Progenitor cell of endocrine pancreas (in vitro differentiated cells): Measurements from ENCODE around the gene MSI2. TPM values are rescaled to one million over a fixed set of nuclear protein-coding genes. Genes with fewer than 3 reads are reported as not detected.

Source experiments
- DNase-seq: peaks from one replicate; pipeline ENCODE4 v3.0.0; 2021; ENCODE audit warnings: low spot score; ENCODE audit not compliant: unreplicated experiment
- H3K27ac Mint-ChIP-seq: 2 replicates; pipeline ENCODE4 v1.8.0; 2021; ENCODE audit warnings: mild to moderate bottlenecking, moderate library complexity, mixed read lengths
- H3K27me3 Mint-ChIP-seq: 2 replicates; pipeline ENCODE4 v1.8.0; 2021; ENCODE audit warnings: mixed read lengths
- H3K36me3 Mint-ChIP-seq: 2 replicates; pipeline ENCODE4 v1.8.0; 2022; ENCODE audit warnings: mixed read lengths; ENCODE audit not compliant: insufficient read depth
- H3K4me1 Mint-ChIP-seq: 2 replicates; pipeline ENCODE4 v1.8.0; 2021; ENCODE audit warnings: low read depth, mixed read lengths
- H3K4me3 Mint-ChIP-seq: 2 replicates; pipeline ENCODE4 v1.8.0; 2021; ENCODE audit warnings: low read depth, mild to moderate bottlenecking, moderate library complexity, mixed read lengths
- H3K9me3 Mint-ChIP-seq: 2 replicates; pipeline ENCODE4 v1.8.0; 2021; ENCODE audit warnings: low read depth, mixed read lengths
- total RNA-seq: library from RNA; stranded (reverse); gene quantifications from 2 replicates; pipeline ENCODE4 v1.2.1, GENCODE V29; 2021
- TF ChIP-seq, protein P1 (sequence below): fragments of 200-600 bp; sonication (generic); IDR thresholded peaks from one replicate; pipeline ENCODE4 v1.5.0; 2021; ENCODE audit warnings: antibody characterized with exemption, mild to moderate bottlenecking; ENCODE audit not compliant: unreplicated experiment

MSI2 gene
- total RNA-seq, 1 donor from 2014 or later, result 164 TPM

GRCh38 chr17:57641761-57642160, 385.4 kb downstream of the MSI2 start:
- no peaks in the 10 kb centered on the region for H3K27me3 Mint-ChIP-seq
- H3K27ac Mint-ChIP-seq, result no peak overlapping the region
- no peak for DNase-seq
- no peaks in the 10 kb centered on the region for H3K9me3 Mint-ChIP-seq
- TF ChIP-seq, protein P1, sequence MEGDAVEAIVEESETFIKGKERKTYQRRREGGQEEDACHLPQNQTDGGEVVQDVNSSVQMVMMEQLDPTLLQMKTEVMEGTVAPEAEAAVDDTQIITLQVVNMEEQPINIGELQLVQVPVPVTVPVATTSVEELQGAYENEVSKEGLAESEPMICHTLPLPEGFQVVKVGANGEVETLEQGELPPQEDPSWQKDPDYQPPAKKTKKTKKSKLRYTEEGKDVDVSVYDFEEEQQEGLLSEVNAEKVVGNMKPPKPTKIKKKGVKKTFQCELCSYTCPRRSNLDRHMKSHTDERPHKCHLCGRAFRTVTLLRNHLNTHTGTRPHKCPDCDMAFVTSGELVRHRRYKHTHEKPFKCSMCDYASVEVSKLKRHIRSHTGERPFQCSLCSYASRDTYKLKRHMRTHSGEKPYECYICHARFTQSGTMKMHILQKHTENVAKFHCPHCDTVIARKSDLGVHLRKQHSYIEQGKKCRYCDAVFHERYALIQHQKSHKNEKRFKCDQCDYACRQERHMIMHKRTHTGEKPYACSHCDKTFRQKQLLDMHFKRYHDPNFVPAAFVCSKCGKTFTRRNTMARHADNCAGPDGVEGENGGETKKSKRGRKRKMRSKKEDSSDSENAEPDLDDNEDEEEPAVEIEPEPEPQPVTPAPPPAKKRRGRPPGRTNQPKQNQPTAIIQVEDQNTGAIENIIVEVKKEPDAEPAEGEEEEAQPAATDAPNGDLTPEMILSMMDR, result no peak
- H3K4me3 Mint-ChIP-seq, result no peak overlapping the region
- no peaks in the 10 kb centered on the region for H3K4me1 Mint-ChIP-seq
- peaks cover 9% of the 10 kb centered on the region for H3K36me3 Mint-ChIP-seq

DNA sequence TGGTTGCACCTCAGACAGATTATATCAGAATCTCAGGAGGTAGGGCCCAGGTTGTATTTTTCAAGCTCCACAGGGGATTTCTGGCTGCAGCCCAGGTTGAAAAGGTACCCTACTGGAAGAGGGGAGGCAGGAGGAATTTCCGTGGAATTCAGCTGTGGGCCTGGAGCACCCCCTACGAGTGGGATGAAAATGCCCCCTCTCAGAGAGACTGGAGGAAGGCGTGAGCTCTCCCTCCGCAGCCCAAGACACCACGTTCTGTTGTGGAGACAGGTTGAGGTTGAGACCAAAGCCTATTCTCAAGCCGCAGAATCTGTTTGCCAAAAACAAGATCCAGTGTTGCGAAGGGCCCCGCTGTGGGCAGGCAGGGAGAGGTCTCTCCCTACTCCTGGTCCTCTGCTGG, 386.7 kb downstream of the MSI2 start:
- Mint-ChIP-seq H3K27me3 (no peaks in the 10 kb centered on the region), H3K36me3 (peaks cover 7% of the 10 kb centered on the region), H3K4me3 (no peak overlapping the region), H3K27ac (no peak overlapping the region), H3K9me3 (no peaks in the 10 kb centered on the region), H3K4me1 (no peaks in the 10 kb centered on the region)
- TF ChIP-seq, protein P1, result no peak
- DNase-seq, result no peak

- Mint-ChIP-seq H3K27me3 (no peaks in the 10 kb centered on the region), H3K4me3 (no peak overlapping the region), H3K27ac (no peak overlapping the region)
These were observed 388.0 kb downstream of the MSI2 start for GRCh38 chr17:57644326-57644725.

DNA sequence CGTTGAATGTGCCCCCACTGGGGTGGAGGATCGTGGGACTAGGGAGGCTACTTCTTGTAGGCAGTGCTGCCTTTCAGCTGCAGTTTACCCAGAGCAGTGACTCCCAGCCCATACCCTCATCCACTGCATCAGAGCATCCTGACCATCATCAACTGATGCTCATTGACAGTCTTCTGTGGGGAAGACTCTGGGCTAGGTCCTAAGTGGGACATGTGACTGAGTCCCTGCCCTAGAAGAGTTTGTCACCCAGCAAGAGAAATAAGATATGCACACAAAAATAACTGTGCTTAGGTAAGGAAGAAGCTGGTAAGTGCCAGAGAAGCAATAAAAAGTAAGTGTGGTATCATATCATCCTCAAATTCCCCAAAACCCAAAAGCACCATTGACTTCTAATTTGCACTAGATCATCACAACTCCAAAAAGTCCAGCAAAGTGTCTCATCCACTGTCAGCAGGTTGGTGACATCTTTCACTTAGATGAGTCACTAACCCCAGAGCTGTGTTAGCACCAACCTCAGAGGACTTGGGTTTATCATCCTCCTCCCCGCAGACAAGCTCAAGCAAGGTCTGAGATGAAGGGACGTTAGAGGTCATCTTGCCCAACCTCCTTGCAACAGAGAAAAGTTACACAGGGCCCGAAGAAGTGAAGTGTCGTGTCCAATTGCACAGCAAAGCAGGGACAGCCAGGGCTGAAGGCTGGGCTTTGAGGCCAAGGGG, 389.8 kb downstream of the MSI2 start:
- no peak for DNase-seq
- Mint-ChIP-seq H3K36me3 (peaks cover 6% of the 10 kb centered on the region), H3K4me1 (peaks cover 2% of the 10 kb centered on the region), H3K4me3 (no peak overlapping the region), H3K27me3 (no peaks in the 10 kb centered on the region), H3K9me3 (no peaks in the 10 kb centered on the region), H3K27ac (no peak overlapping the region)
- TF ChIP-seq, protein P1, result no peak

More at GRCh38 chr17:57644326-57644725, 388.0 kb downstream of the MSI2 start:
- Mint-ChIP-seq H3K9me3 (no peaks in the 10 kb centered on the region), H3K36me3 (peaks cover 5% of the 10 kb centered on the region), H3K4me1 (no peaks in the 10 kb centered on the region)
- TF ChIP-seq, protein P1, result no peak
- no peak for DNase-seq

GRCh38 chr17:57648720-57649119, 392.4 kb downstream of the MSI2 start:
- H3K9me3 Mint-ChIP-seq, result no peaks in the 10 kb centered on the region
- H3K4me1 Mint-ChIP-seq, result peaks cover 2% of the 10 kb centered on the region
- H3K27me3 Mint-ChIP-seq, result no peaks in the 10 kb centered on the region
- no peak overlapping the region for H3K4me3 Mint-ChIP-seq
- H3K36me3 Mint-ChIP-seq, result peaks cover 6% of the 10 kb centered on the region
- TF ChIP-seq, protein P1, result no peak
- DNase-seq, result no peak
- H3K27ac Mint-ChIP-seq, result no peak overlapping the region
